Osteoblast (primary cell): ENCODE data around the gene IL4I1. TPM values are rescaled to one million over a fixed set of nuclear protein-coding genes. Genes with fewer than 3 reads are reported as not detected.

Experiments
- DNase-seq: peaks from one replicate; pipeline ENCODE4 v3.0.0; 2011; ENCODE audit warnings: low spot score, mixed read lengths; ENCODE audit not compliant: insufficient read length; ENCODE audit errors: missing footprints
- H2AFZ ChIP-seq: 2 replicates; pipeline ENCODE4 v1.6.0; 2011; ENCODE audit warnings: mild to moderate bottlenecking, low read length
- H3K27ac ChIP-seq: 2 replicates; pipeline ENCODE4 v1.5.1; 2011; ENCODE audit warnings: mild to moderate bottlenecking, low read depth, low read length, moderate library complexity
- H3K27me3 ChIP-seq: 2 replicates; pipeline ENCODE4 v1.6.0; 2012; ENCODE audit warnings: mild to moderate bottlenecking, control low read depth, inconsistent platforms, low read length, moderate library complexity; ENCODE audit not compliant: insufficient read depth
- H3K36me3 ChIP-seq: 2 replicates; pipeline ENCODE4 v1.5.1; 2011; ENCODE audit warnings: mild to moderate bottlenecking, low read length, control low read depth, moderate library complexity; ENCODE audit not compliant: insufficient read depth
- H3K4me1 ChIP-seq: 2 replicates; pipeline ENCODE4 v1.5.1; 2011; ENCODE audit warnings: mild to moderate bottlenecking, low read length, control low read depth, moderate library complexity; ENCODE audit not compliant: insufficient read depth
- H3K4me2 ChIP-seq: 2 replicates; pipeline ENCODE4 v1.6.0; 2011; ENCODE audit warnings: mild to moderate bottlenecking, low read length; ENCODE audit not compliant: insufficient read depth
- H3K4me3 ChIP-seq: fragments of 200-600 bp; sonication (generic); 3 replicates; pipeline ENCODE4 v1.5.1; 2012; ENCODE audit warnings: mild to moderate bottlenecking, low read length, inconsistent platforms; ENCODE audit not compliant: insufficient read depth
- H3K79me2 ChIP-seq: 2 replicates; pipeline ENCODE4 v1.6.0; 2012; ENCODE audit warnings: mild to moderate bottlenecking, low read length, control low read depth, inconsistent platforms; ENCODE audit not compliant: insufficient read depth
- H3K9me3 ChIP-seq: 2 replicates; pipeline ENCODE4 v1.5.1; 2011; ENCODE audit warnings: low read depth, low read length, control low read depth
- H4K20me1 ChIP-seq: 2 replicates; pipeline ENCODE4 v1.6.0; 2012; ENCODE audit warnings: mild to moderate bottlenecking, low read length, control low read depth; ENCODE audit not compliant: insufficient read depth
- CTCF ChIP-seq: IDR thresholded peaks from 2 replicates; pipeline ENCODE4 v1.5.1; 2011; ENCODE audit warnings: mild to moderate bottlenecking, low read depth, low read length, moderate library complexity; ENCODE audit errors: extremely low read depth
- total RNA-seq: library from RNA; depleted of rRNA; stranded (reverse); fragments of >200 nt; gene quantifications from 2 replicates; pipeline ENCODE4 v1.2.3, GENCODE V29; 2012

Gene IL4I1
- total RNA-seq, 1 donor: 1.4 TPM

GRCh38 chr19:49857061-49857837, 39.4 kb downstream of the IL4I1 start:
- Histone ChIP-seq H4K20me1 (peaks cover 35% of the 10 kb centered on the region), H3K27ac (no peak overlapping the region)
- no peak for TF ChIP-seq CTCF

GRCh38 chr19:49856574-49857021, 40.1 kb downstream of the IL4I1 start:
- Histone ChIP-seq H3K27me3 (no peaks in the 10 kb centered on the region), H3K27ac (no peak overlapping the region), H3K79me2 (peaks cover 36% of the 10 kb centered on the region), H3K9me3 (no peaks in the 10 kb centered on the region), H4K20me1 (peaks cover 40% of the 10 kb centered on the region), H3K4me2 (no peak overlapping the region), H2AFZ (no peak overlapping the region), H3K36me3 (peaks cover 46% of the 10 kb centered on the region), H3K4me1 (peaks cover 34% of the 10 kb centered on the region), H3K4me3 (no peak overlapping the region)
- TF ChIP-seq CTCF: no peak
- DNase-seq: no peak

More at GRCh38 chr19:49857061-49857837, 39.4 kb downstream of the IL4I1 start:
- H2AFZ ChIP-seq: no peak overlapping the region
- H3K36me3 ChIP-seq: peaks cover 46% of the 10 kb centered on the region
- DNase-seq: no peak
- H3K9me3 ChIP-seq: no peaks in the 10 kb centered on the region
- H3K4me2 ChIP-seq: no peak overlapping the region
- peaks cover 30% of the 10 kb centered on the region for H3K4me1 ChIP-seq
- H3K27me3 ChIP-seq: no peaks in the 10 kb centered on the region
- H3K79me2 ChIP-seq: peaks cover 29% of the 10 kb centered on the region
- H3K4me3 ChIP-seq: no peak overlapping the region

GRCh38 chr19:49855676-49856573, 40.8 kb downstream of the IL4I1 start:
- no peak overlapping the region for H3K27ac ChIP-seq
- no peak overlapping the region for H3K4me2 ChIP-seq
- DNase-seq: no peak
- peaks cover 34% of the 10 kb centered on the region for H3K4me1 ChIP-seq
- peaks cover 39% of the 10 kb centered on the region for H4K20me1 ChIP-seq
- no peaks in the 10 kb centered on the region for H3K9me3 ChIP-seq
- no peak for TF ChIP-seq CTCF
- H3K79me2 ChIP-seq: peaks cover 36% of the 10 kb centered on the region
- H3K27me3 ChIP-seq: no peaks in the 10 kb centered on the region
- H2AFZ ChIP-seq: no peak overlapping the region
- H3K4me3 ChIP-seq: no peak overlapping the region
- peaks cover 43% of the 10 kb centered on the region for H3K36me3 ChIP-seq

GRCh38 chr19:49855277-49855675, 41.4 kb downstream of the IL4I1 start:
- no peak for DNase-seq
- peaks cover 34% of the 10 kb centered on the region for H4K20me1 ChIP-seq
- peaks cover 35% of the 10 kb centered on the region for H3K4me1 ChIP-seq
- H3K9me3 ChIP-seq: no peaks in the 10 kb centered on the region
- H3K4me2 ChIP-seq: no peak overlapping the region
- H3K79me2 ChIP-seq: peaks cover 36% of the 10 kb centered on the region
- H3K4me3 ChIP-seq: no peak overlapping the region
- no peak overlapping the region for H3K27ac ChIP-seq
- no peak overlapping the region for H2AFZ ChIP-seq
- no peaks in the 10 kb centered on the region for H3K27me3 ChIP-seq
- TF ChIP-seq CTCF: no peak
- H3K36me3 ChIP-seq: peaks cover 38% of the 10 kb centered on the region
